ENCODE measurements around the gene COL5A1.

GRCh38 chr9:134890155-134890495 is 248.5 kb downstream of the COL5A1 start:
- no peak for TF ChIP-seq REST (IDR thresholded peaks at IDR 0.05; ENCODE audit: low read depth)
- TF ChIP-seq TAF1 (IDR thresholded peaks at IDR 0.05; ENCODE audit: low read depth) = no peak
- no peak for TF ChIP-seq RAD21 (IDR thresholded peaks at IDR 0.05; ENCODE audit: low read depth)
- no peak for TF ChIP-seq TCF12 (IDR thresholded peaks at IDR 0.05; ENCODE audit: low read depth)
- no peak for TF ChIP-seq EP300 (IDR thresholded peaks at IDR 0.05; ENCODE audit: borderline replicate concordance)
- no peak for TF ChIP-seq ZBTB7A (IDR thresholded peaks at IDR 0.05; ENCODE audit: low read depth)
- TF ChIP-seq EGR1 (IDR thresholded peaks at IDR 0.05) = no peak
- no peak for TF ChIP-seq TEAD4 (IDR thresholded peaks at IDR 0.05)
- no peak for TF ChIP-seq CREB1 (IDR thresholded peaks at IDR 0.05; ENCODE audit: low read depth)
- TF ChIP-seq CEBPB (IDR thresholded peaks at IDR 0.05) = no peak
- TF ChIP-seq, protein P1, sequence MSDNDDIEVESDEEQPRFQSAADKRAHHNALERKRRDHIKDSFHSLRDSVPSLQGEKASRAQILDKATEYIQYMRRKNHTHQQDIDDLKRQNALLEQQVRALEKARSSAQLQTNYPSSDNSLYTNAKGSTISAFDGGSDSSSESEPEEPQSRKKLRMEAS (IDR thresholded peaks at IDR 0.05) = no peak
- TF ChIP-seq YY1 (IDR thresholded peaks at IDR 0.05; ENCODE audit: low read depth) = no peak

All from Ishikawa (cell line).